ENCODE results near the gene CARNS1. TPM values are rescaled to one million over a fixed set of nuclear protein-coding genes. Genes with fewer than 3 reads are reported as not detected.

Gene CARNS1
- total and polyA plus RNA-seq, 4 donors, result 0.05 to 0.19 (median 0.10) TPM

DNA sequence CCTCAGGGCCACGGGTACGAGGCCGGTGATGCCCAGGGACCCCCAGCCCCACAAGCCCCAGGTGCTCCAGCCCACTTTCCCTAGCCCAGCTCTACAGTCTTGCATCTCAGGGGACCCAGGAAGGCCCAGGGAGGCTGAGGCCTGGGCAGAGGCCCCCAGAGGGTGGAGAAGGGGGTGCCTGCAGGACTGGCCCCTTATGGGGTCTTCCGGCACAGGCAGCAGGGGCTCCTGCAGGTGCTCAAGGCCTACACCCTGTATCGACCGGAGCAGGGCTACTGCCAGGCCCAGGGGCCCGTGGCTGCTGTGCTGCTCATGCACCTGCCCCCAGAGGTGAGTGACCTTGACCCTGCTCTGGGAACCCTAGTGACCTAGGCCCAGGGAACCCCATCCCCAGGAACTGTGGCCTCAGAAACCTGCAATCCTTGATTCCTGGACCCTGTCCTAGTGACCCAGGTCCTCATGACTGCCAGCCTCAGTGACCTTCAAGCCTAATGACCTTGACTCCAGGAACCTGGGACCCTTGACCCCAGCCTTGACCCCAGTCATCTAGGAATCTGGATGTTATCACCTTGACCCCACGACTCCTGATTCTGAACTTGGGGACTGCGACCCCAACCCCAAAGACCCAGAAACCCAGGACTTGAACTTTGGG, 9.7 kb upstream of the CARNS1 start:
- DNase-seq (ENCODE audit: low spot score), result no peak
- no peak overlapping the region for H3K27ac ChIP-seq (ENCODE audit: low read depth in 1 of 2, low read length in 2 of 2)
- TF ChIP-seq NR2F2 (IDR thresholded peaks at IDR 0.05), result peak; percentile 76
- TF ChIP-seq, protein P1, sequence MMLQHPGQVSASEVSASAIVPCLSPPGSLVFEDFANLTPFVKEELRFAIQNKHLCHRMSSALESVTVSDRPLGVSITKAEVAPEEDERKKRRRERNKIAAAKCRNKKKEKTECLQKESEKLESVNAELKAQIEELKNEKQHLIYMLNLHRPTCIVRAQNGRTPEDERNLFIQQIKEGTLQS (IDR thresholded peaks at IDR 0.05), result no peak
- TF ChIP-seq FOXA1 (IDR thresholded peaks at IDR 0.05), result no peak
- TF ChIP-seq RXRA (IDR thresholded peaks at IDR 0.05), result peak in 1 of 2 donors; percentile 30
- TF ChIP-seq HNF4A (conservative IDR thresholded peaks at IDR 0.05), result peak in 1 of 2 donors; percentile 39
- no peak for TF ChIP-seq JUND (IDR thresholded peaks at IDR 0.05)
- TF ChIP-seq FOXA2 (IDR thresholded peaks at IDR 0.05), result no peak
- H3K36me3 ChIP-seq (ENCODE audit: control insufficient read depth in 4 of 4, insufficient read depth in 3 of 4, low read depth in 1 of 4, low read length in 3 of 4), result no peaks in the 10 kb centered on the region
- no peaks in the 10 kb centered on the region for H3K27me3 ChIP-seq (ENCODE audit: control insufficient read depth in 4 of 4, insufficient read depth in 4 of 4, low read length in 3 of 4)
- 87% methylated on average over 9 of the region's 9 CpGs for WGBS
- H3K9ac ChIP-seq (ENCODE audit: low read depth in 1 of 2, low read length in 2 of 2), result no peak overlapping the region
- H3K9me3 ChIP-seq (ENCODE audit: control insufficient read depth in 4 of 4, low read length in 3 of 4), result no peaks in the 10 kb centered on the region
- peaks cover 4 to 14% (median 10%) of the 10 kb centered on the region in 4 donors for H3K4me1 ChIP-seq (ENCODE audit: control insufficient read depth in 4 of 4, insufficient read depth in 4 of 4, low read length in 3 of 4)
- no peak overlapping the region for H3K4me3 ChIP-seq (ENCODE audit: low read depth in 1 of 3, low read length in 3 of 3)

DNA sequence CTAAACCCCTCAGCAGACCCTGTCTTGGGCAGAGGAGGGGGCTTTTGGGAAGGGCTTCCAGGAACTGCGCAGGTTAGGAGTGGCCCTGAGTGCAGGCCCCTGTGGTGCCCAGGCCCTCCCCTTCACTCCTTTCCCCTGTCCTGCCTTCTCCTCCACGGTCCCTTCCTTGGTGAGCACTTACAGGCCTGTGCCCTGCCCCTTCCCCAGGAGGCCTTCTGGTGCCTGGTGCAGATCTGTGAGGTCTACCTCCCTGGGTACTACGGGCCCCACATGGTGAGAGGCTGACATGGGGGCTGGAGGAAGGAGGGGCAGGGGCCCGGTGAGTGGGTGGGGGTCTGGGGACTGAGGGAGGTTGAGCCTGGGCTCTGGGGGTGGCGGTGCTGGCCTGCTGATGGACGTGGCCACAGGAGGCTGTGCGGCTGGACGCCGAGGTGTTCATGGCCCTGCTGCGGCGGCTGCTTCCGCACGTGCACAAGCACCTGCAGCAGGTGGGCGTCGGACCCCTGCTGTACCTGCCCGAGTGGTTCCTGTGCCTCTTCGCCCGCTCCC, 9.0 kb upstream of the CARNS1 start:
- H3K4me3 ChIP-seq (ENCODE audit: low read depth in 1 of 3, low read length in 3 of 3), result no peak overlapping the region
- DNase-seq (ENCODE audit: low spot score), result no peak
- H3K36me3 ChIP-seq (ENCODE audit: control insufficient read depth in 4 of 4, insufficient read depth in 3 of 4, low read depth in 1 of 4, low read length in 3 of 4), result no peaks in the 10 kb centered on the region
- peaks cover 3 to 9% (median 7%) of the 10 kb centered on the region in 4 donors for H3K4me1 ChIP-seq (ENCODE audit: control insufficient read depth in 4 of 4, insufficient read depth in 4 of 4, low read length in 3 of 4)
- no peak overlapping the region for H3K9ac ChIP-seq (ENCODE audit: low read depth in 1 of 2, low read length in 2 of 2)
- H3K27ac ChIP-seq (ENCODE audit: low read depth in 1 of 2, low read length in 2 of 2), result no peak overlapping the region
- 88% methylated on average over 18 of the region's 18 CpGs for WGBS
- H3K9me3 ChIP-seq (ENCODE audit: control insufficient read depth in 4 of 4, low read length in 3 of 4), result no peaks in the 10 kb centered on the region
- H3K27me3 ChIP-seq (ENCODE audit: control insufficient read depth in 4 of 4, insufficient read depth in 4 of 4, low read length in 3 of 4), result no peaks in the 10 kb centered on the region
- TF ChIP-seq, protein P2, sequence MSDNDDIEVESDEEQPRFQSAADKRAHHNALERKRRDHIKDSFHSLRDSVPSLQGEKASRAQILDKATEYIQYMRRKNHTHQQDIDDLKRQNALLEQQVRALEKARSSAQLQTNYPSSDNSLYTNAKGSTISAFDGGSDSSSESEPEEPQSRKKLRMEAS (IDR thresholded peaks at IDR 0.05), result no peak
- TF ChIP-seq RAD21 (IDR thresholded peaks at IDR 0.05) (no peak), FOXA1 (IDR thresholded peaks at IDR 0.05) (no peak), RXRA (IDR thresholded peaks at IDR 0.05) (no peak), SP1 (IDR thresholded peaks at IDR 0.05) (no peak), JUND (IDR thresholded peaks at IDR 0.05) (no peak), HNF4G (IDR thresholded peaks at IDR 0.05) (no peak)
- TF ChIP-seq, protein P3, sequence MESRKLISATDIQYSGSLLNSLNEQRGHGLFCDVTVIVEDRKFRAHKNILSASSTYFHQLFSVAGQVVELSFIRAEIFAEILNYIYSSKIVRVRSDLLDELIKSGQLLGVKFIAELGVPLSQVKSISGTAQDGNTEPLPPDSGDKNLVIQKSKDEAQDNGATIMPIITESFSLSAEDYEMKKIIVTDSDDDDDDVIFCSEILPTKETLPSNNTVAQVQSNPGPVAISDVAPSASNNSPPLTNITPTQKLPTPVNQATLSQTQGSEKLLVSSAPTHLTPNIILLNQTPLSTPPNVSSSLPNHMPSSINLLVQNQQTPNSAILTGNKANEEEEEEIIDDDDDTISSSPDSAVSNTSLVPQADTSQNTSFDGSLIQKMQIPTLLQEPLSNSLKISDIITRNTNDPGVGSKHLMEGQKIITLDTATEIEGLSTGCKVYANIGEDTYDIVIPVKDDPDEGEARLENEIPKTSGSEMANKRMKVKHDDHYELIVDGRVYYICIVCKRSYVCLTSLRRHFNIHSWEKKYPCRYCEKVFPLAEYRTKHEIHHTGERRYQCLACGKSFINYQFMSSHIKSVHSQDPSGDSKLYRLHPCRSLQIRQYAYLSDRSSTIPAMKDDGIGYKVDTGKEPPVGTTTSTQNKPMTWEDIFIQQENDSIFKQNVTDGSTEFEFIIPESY (IDR thresholded peaks at IDR 0.05), result no peak

DNA sequence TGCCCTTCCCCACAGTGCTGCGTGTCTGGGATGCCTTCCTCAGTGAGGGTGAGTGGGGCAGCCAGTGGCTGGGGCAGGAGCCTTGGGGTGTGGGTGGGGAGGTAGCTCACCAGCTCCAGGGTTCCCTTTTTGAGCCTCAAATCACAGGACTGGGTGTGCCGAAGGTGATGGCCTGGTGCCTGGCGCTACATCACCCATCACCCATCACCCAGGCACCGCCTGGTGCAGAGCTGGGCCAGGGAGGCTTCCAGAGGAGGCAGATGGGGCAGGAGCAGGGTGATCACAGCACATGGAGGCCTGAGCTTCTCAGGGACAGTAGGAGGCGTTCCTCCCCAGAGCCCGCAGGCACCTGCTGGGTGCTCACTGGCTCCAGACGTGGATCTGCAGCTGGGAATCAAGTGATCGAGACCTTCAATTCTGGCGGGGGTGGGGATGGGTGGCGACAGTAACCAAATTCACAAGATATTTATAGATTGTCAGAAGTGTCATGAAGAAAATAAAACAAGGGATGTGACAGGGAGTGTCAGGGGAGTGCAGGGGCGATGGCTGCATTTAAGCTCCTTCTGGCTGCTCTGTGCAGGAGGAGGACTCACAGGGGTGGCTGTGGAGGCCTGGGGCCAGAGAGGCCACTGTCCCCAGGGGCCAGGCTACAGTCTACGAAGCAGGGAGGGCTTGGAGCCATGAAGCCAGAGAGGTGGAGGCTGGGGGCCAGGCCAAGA, 8.3 kb upstream of the CARNS1 start:
- no peak for DNase-seq (ENCODE audit: low spot score)
- WGBS, result 47% methylated on average over 12 of the region's 12 CpGs
- peaks cover under 1 to 6% (median 6%) of the 10 kb centered on the region in 4 donors for H3K4me1 ChIP-seq (ENCODE audit: control insufficient read depth in 4 of 4, insufficient read depth in 4 of 4, low read length in 3 of 4)
- no peak overlapping the region for H3K4me3 ChIP-seq (ENCODE audit: low read depth in 1 of 3, low read length in 3 of 3)
- H3K36me3 ChIP-seq (ENCODE audit: control insufficient read depth in 4 of 4, insufficient read depth in 3 of 4, low read depth in 1 of 4, low read length in 3 of 4), result no peaks in the 10 kb centered on the region
- H3K9ac ChIP-seq (ENCODE audit: low read depth in 1 of 2, low read length in 2 of 2), result no peak overlapping the region
- no peaks in the 10 kb centered on the region for H3K27me3 ChIP-seq (ENCODE audit: control insufficient read depth in 4 of 4, insufficient read depth in 4 of 4, low read length in 3 of 4)
- no peak overlapping the region for H3K27ac ChIP-seq (ENCODE audit: low read depth in 1 of 2, low read length in 2 of 2)
- no peaks in the 10 kb centered on the region for H3K9me3 ChIP-seq (ENCODE audit: control insufficient read depth in 4 of 4, low read length in 3 of 4)
- TF ChIP-seq FOXA2 (IDR thresholded peaks at IDR 0.05) (no peak), HNF4A (conservative IDR thresholded peaks at IDR 0.05) (no peak), SP1 (IDR thresholded peaks at IDR 0.05) (no peak), TAF1 (conservative IDR thresholded peaks at IDR 0.05) (no peak), EGR1 (IDR thresholded peaks at IDR 0.05; ENCODE audit: low read depth in 2 of 2) (no peak), FOXA1 (IDR thresholded peaks at IDR 0.05) (no peak), YY1 (IDR thresholded peaks at IDR 0.05) (no peak)
- TF ChIP-seq, protein P1 (IDR thresholded peaks at IDR 0.05), result no peak
- TF ChIP-seq, protein P4, sequence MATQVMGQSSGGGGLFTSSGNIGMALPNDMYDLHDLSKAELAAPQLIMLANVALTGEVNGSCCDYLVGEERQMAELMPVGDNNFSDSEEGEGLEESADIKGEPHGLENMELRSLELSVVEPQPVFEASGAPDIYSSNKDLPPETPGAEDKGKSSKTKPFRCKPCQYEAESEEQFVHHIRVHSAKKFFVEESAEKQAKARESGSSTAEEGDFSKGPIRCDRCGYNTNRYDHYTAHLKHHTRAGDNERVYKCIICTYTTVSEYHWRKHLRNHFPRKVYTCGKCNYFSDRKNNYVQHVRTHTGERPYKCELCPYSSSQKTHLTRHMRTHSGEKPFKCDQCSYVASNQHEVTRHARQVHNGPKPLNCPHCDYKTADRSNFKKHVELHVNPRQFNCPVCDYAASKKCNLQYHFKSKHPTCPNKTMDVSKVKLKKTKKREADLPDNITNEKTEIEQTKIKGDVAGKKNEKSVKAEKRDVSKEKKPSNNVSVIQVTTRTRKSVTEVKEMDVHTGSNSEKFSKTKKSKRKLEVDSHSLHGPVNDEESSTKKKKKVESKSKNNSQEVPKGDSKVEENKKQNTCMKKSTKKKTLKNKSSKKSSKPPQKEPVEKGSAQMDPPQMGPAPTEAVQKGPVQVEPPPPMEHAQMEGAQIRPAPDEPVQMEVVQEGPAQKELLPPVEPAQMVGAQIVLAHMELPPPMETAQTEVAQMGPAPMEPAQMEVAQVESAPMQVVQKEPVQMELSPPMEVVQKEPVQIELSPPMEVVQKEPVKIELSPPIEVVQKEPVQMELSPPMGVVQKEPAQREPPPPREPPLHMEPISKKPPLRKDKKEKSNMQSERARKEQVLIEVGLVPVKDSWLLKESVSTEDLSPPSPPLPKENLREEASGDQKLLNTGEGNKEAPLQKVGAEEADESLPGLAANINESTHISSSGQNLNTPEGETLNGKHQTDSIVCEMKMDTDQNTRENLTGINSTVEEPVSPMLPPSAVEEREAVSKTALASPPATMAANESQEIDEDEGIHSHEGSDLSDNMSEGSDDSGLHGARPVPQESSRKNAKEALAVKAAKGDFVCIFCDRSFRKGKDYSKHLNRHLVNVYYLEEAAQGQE (IDR thresholded peaks at IDR 0.05), result no peak
- TF ChIP-seq, protein P2 (IDR thresholded peaks at IDR 0.05), result no peak
- TF ChIP-seq, protein P5, sequence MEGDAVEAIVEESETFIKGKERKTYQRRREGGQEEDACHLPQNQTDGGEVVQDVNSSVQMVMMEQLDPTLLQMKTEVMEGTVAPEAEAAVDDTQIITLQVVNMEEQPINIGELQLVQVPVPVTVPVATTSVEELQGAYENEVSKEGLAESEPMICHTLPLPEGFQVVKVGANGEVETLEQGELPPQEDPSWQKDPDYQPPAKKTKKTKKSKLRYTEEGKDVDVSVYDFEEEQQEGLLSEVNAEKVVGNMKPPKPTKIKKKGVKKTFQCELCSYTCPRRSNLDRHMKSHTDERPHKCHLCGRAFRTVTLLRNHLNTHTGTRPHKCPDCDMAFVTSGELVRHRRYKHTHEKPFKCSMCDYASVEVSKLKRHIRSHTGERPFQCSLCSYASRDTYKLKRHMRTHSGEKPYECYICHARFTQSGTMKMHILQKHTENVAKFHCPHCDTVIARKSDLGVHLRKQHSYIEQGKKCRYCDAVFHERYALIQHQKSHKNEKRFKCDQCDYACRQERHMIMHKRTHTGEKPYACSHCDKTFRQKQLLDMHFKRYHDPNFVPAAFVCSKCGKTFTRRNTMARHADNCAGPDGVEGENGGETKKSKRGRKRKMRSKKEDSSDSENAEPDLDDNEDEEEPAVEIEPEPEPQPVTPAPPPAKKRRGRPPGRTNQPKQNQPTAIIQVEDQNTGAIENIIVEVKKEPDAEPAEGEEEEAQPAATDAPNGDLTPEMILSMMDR (IDR thresholded peaks at IDR 0.05; ENCODE audit: low read depth, low read length, missing input control), result no peak

Measured in liver (tissue), 9 donors.